H9 (cell line): Measurements from ENCODE around the gene TM9SF3. TPM values are rescaled to one million over a fixed set of nuclear protein-coding genes. Genes with fewer than 3 reads are reported as not detected.

ENCODE experiments used
- DNase-seq: peaks from one replicate; pipeline ENCODE4 v3.0.0-alpha.2; 2017
- H2AFZ ChIP-seq: one replicate; pipeline ENCODE4 v1.6.1; 2013; ENCODE audit warnings: mild to moderate bottlenecking, low read length, control low read depth, moderate library complexity
- H2AK5ac ChIP-seq: 2 replicates; pipeline ENCODE4 v1.6.1; 2013; ENCODE audit warnings: low read length, control low read depth, mixed read lengths; ENCODE audit not compliant: insufficient read length
- H2BK120ac ChIP-seq: one replicate; pipeline ENCODE4 v1.6.1; 2013; ENCODE audit warnings: low read depth, mild to moderate bottlenecking, low read length, control low read depth, inconsistent platforms; ENCODE audit not compliant: poor library complexity, severe bottlenecking
- H2BK12ac ChIP-seq: 2 replicates; pipeline ENCODE4 v1.6.1; 2013; ENCODE audit warnings: low read length, control low read depth, mixed read lengths, low read depth; ENCODE audit not compliant: insufficient read length
- H2BK15ac ChIP-seq: 2 replicates; pipeline ENCODE4 v1.6.1; 2013; ENCODE audit warnings: low read depth, low read length, control low read depth
- H2BK20ac ChIP-seq: one replicate; pipeline ENCODE4 v1.6.1; 2013; ENCODE audit warnings: low read depth, mild to moderate bottlenecking, low read length, control low read depth, inconsistent platforms; ENCODE audit not compliant: poor library complexity, severe bottlenecking
- H2BK5ac ChIP-seq: 2 replicates; pipeline ENCODE4 v1.6.1; 2013; ENCODE audit warnings: low read length, control low read depth, mixed read lengths; ENCODE audit not compliant: insufficient read length
- H3K14ac ChIP-seq: 2 replicates; pipeline ENCODE4 v1.6.1; 2013; ENCODE audit warnings: low read length, control low read depth; ENCODE audit not compliant: insufficient read depth
- H3K18ac ChIP-seq: 2 replicates; pipeline ENCODE4 v1.6.1; 2013; ENCODE audit warnings: low read depth, mild to moderate bottlenecking, mixed read lengths, low read length, control low read depth; ENCODE audit not compliant: insufficient read length
- H3K23ac ChIP-seq: 2 replicates; pipeline ENCODE4 v1.6.1; 2013; ENCODE audit warnings: low read length, control low read depth, mixed read lengths, low read depth; ENCODE audit not compliant: insufficient read length
- H3K23me2 ChIP-seq: 2 replicates; pipeline ENCODE4 v1.6.1; 2013; ENCODE audit warnings: low read depth, mild to moderate bottlenecking, mixed read lengths, low read length, control low read depth; ENCODE audit not compliant: insufficient read length, poor library complexity, severe bottlenecking
- H3K27ac ChIP-seq: 2 replicates; pipeline ENCODE4 v1.5.1; 2013; ENCODE audit warnings: low read length, control low read depth, mixed read lengths, low read depth; ENCODE audit not compliant: insufficient read length
- H3K27me3 ChIP-seq: 2 replicates; pipeline ENCODE4 v1.6.1; 2013; ENCODE audit warnings: low read length, control low read depth, inconsistent platforms; ENCODE audit not compliant: insufficient read depth
- H3K4ac ChIP-seq: 2 replicates; pipeline ENCODE4 v1.6.1; 2013; ENCODE audit warnings: low read depth, mild to moderate bottlenecking, control low read depth, inconsistent platforms, low read length, moderate library complexity
- H3K4me1 ChIP-seq: 2 replicates; pipeline ENCODE4 v1.6.1; 2013; ENCODE audit warnings: low read length, control low read depth, inconsistent platforms; ENCODE audit not compliant: insufficient read depth
- H3K4me2 ChIP-seq: 2 replicates; pipeline ENCODE4 v1.6.1; 2013; ENCODE audit warnings: low read length, control low read depth, mixed read lengths; ENCODE audit not compliant: insufficient read length, insufficient read depth
- H3K56ac ChIP-seq: 2 replicates; pipeline ENCODE4 v1.6.1; 2013; ENCODE audit warnings: low read depth, mild to moderate bottlenecking, mixed read lengths, low read length, control low read depth; ENCODE audit not compliant: insufficient read length
- H3K79me1 ChIP-seq: 2 replicates; pipeline ENCODE4 v1.6.1; 2013; ENCODE audit warnings: low read depth, mild to moderate bottlenecking, moderate library complexity, low read length, control low read depth, inconsistent platforms; ENCODE audit not compliant: insufficient read depth, poor library complexity, severe bottlenecking
- H3K79me2 ChIP-seq: 2 replicates; pipeline ENCODE4 v1.6.1; 2013; ENCODE audit warnings: low read length, control low read depth, inconsistent platforms; ENCODE audit not compliant: insufficient read depth
- H3K9ac ChIP-seq: 2 replicates; pipeline ENCODE4 v1.6.1; 2013; ENCODE audit warnings: low read length, control low read depth, mixed read lengths; ENCODE audit not compliant: insufficient read length; ENCODE audit errors: extremely low read depth
- H3K9me3 ChIP-seq: one replicate; pipeline ENCODE4 v1.6.1; 2013; ENCODE audit warnings: low read depth, low read length, inconsistent platforms; ENCODE audit not compliant: control insufficient read depth
- H3T11ph ChIP-seq: one replicate; pipeline ENCODE4 v1.6.1; 2013; ENCODE audit warnings: mild to moderate bottlenecking, low read length, control low read depth, inconsistent platforms
- H4K20me1 ChIP-seq: one replicate; pipeline ENCODE4 v1.6.1; 2013; ENCODE audit not compliant: control insufficient read depth, insufficient read length, insufficient read depth
- H4K5ac ChIP-seq: 2 replicates; pipeline ENCODE4 v1.6.1; 2013; ENCODE audit warnings: low read depth, mild to moderate bottlenecking, mixed read lengths, low read length, control low read depth; ENCODE audit not compliant: insufficient read length
- H4K8ac ChIP-seq: replicated peaks from 2 replicates; pipeline ENCODE4 v1.6.1; 2013; ENCODE audit warnings: low read length, control low read depth, mixed read lengths, low read depth; ENCODE audit not compliant: insufficient read length
- H4K91ac ChIP-seq: 2 replicates; pipeline ENCODE4 v1.6.1; 2013; ENCODE audit warnings: low read depth, mild to moderate bottlenecking, moderate library complexity, mixed read lengths, low read length, control low read depth; ENCODE audit not compliant: insufficient read length
- H3K27ac Mint-ChIP-seq, 3 experiments: 2 replicates in 2 of 3; 3 replicates in 1 of 3; pipeline ENCODE4 v1.8.0; 2020 to 2021; ENCODE audit warnings: mixed read lengths in 3 of 3, mild to moderate bottlenecking in 1 of 3, moderate library complexity in 1 of 3
- H3K27me3 Mint-ChIP-seq: 2 replicates; pipeline ENCODE4 v1.8.0; 2021; ENCODE audit warnings: low read depth, mild to moderate bottlenecking, moderate library complexity, mixed read lengths
- H3K36me3 Mint-ChIP-seq, 3 experiments: 2 replicates in 2 of 3; 3 replicates in 1 of 3; pipeline ENCODE4 v1.8.0; 2020 to 2021; ENCODE audit warnings: low read depth in 3 of 3, mixed read lengths in 3 of 3; ENCODE audit not compliant: insufficient read depth in 1 of 3
- H3K4me1 Mint-ChIP-seq, 2 experiments: 2 replicates each; pipeline ENCODE4 v1.8.0; 2020; ENCODE audit warnings: mixed read lengths in 2 of 2
- H3K4me3 Mint-ChIP-seq, 2 experiments: 2 replicates in 1 of 2; 3 replicates in 1 of 2; pipeline ENCODE4 v1.8.0; 2020 to 2021; ENCODE audit warnings: mild to moderate bottlenecking in 2 of 2, mixed read lengths in 2 of 2, moderate library complexity in 1 of 2
- H3K9me3 Mint-ChIP-seq, 2 experiments: 2 replicates in 1 of 2; 3 replicates in 1 of 2; pipeline ENCODE4 v1.8.0; 2020; ENCODE audit warnings: mild to moderate bottlenecking in 2 of 2, mixed read lengths in 2 of 2, moderate library complexity in 1 of 2
- CTCF ChIP-seq: fragments of 200-600 bp; sonication (generic); conservative IDR thresholded peaks from 3 replicates; pipeline ENCODE4 v1.8.0; 2021; ENCODE audit warnings: antibody characterized with exemption, mild to moderate bottlenecking
- WGBS: extraction: QIAGEN DNeasy Blood & Tissue Kit; methylation state at CpG from one replicate; pipeline ENCODE4 v1.1.7; 2013; ENCODE audit warnings: missing lambda C conversion rate, low lambda C conversion rate, mixed read lengths; ENCODE audit not compliant: insufficient read length; ENCODE audit errors: extremely low coverage; 5-methylcytosine and 5-hydroxymethylcytosine counted together
- total RNA-seq: library from RNA; stranded (reverse); gene quantifications from 2 replicates; pipeline ENCODE4 v1.2.1, GENCODE V29; 2021

The TM9SF3 gene
- total RNA-seq, 1 experiment from 2014 or later, result 120 TPM

- Histone ChIP-seq H3K27ac (peak overlapping the region; percentile 51), H4K8ac (no peak overlapping the region), H2BK15ac (no peak overlapping the region), H3K18ac (peak overlapping the region; percentile 88), H2BK12ac (no peak overlapping the region), H3K4me1 (no peaks in the 10 kb centered on the region), H3K4ac (no peak overlapping the region; the same call in 1 of the 2 replicates), H4K20me1 (no peaks in the 10 kb centered on the region), H3K23ac (no peak overlapping the region), H2AFZ (no peak overlapping the region), H4K5ac (no peak overlapping the region), H2AK5ac (no peak overlapping the region), H2BK120ac (no peak overlapping the region), H4K91ac (no peak overlapping the region), H3K14ac (peak overlapping the region; percentile 96), H3K79me1 (no peaks in the 10 kb centered on the region), H3K9me3 (no peaks in the 10 kb centered on the region), H3T11ph (no peak overlapping the region), H3K27me3 (no peaks in the 10 kb centered on the region), H3K9ac (peak overlapping the region; percentile 76), H2BK20ac (no peak overlapping the region), H3K79me2 (peaks cover 27% of the 10 kb centered on the region; the same call in 1 of the 2 replicates), H3K4me2 (peak overlapping the region; percentile 78), H3K23me2 (peaks cover 13% of the 10 kb centered on the region), H2BK5ac (no peak overlapping the region), H3K56ac (no peak overlapping the region)
- H3K9me3 Mint-ChIP-seq, result no peaks in the 10 kb centered on the region
- DNase-seq, result no peak
- H3K4me1 Mint-ChIP-seq, result peaks cover 11 to 15% of the 10 kb centered on the region in 2 experiments
- H3K27ac Mint-ChIP-seq, result peak overlapping the region in 2 of 3 experiments; percentile 96 to 99; a peak in 6 of 7 replicates
- WGBS, result no CpG with 5 or more reads among the region's 25 CpGs
- no peaks in the 10 kb centered on the region for H3K27me3 Mint-ChIP-seq
- no peaks in the 10 kb centered on the region; a peak in 1 of 7 replicates for H3K36me3 Mint-ChIP-seq
- H3K4me3 Mint-ChIP-seq, result no peak overlapping the region; a peak in 2 of 5 replicates
- no peak for TF ChIP-seq CTCF
Observed at GRCh38 chr10:96587264-96588059, 650 bp upstream of the TM9SF3 start.
